ENCODE results near the gene SBNO2. TPM values are rescaled to one million over a fixed set of nuclear protein-coding genes. Genes with fewer than 3 reads are reported as not detected.

The SBNO2 gene
- total RNA-seq, 4 donors from 2014 or later: 26.4 to 71.0 (median 57.8) TPM

GRCh38 chr19:1085676-1086442, 88.2 kb downstream of the SBNO2 start:
- TF ChIP-seq POLR2A (IDR thresholded peaks at IDR 0.05): no peak
- no peak for TF ChIP-seq CTCF (IDR thresholded peaks at IDR 0.05)
- H3K27ac ChIP-seq: peak overlapping the region in 1 of 4 donors; percentile 42

GRCh38 chr19:1085053-1085658, 88.9 kb downstream of the SBNO2 start:
- DNase-seq: no peak
- Histone ChIP-seq H3K27ac (peak overlapping the region in 1 of 4 donors; percentile 32), H3K27me3 (no peaks in the 10 kb centered on the region), H3K4me1 (peaks cover 0 to 41% (median 37%) of the 10 kb centered on the region in 4 donors), H3K4me3 (no peak overlapping the region), H3K36me3 (peaks cover 0 to 55% (median 0%) of the 10 kb centered on the region in 3 donors), H3K9me3 (no peaks in the 10 kb centered on the region)
- TF ChIP-seq CTCF (IDR thresholded peaks at IDR 0.05): no peak
- no peak for TF ChIP-seq POLR2A (IDR thresholded peaks at IDR 0.05)

More at GRCh38 chr19:1085676-1086442, 88.2 kb downstream of the SBNO2 start:
- Histone ChIP-seq H3K4me3 (no peak overlapping the region), H3K9me3 (no peaks in the 10 kb centered on the region), H3K27me3 (no peaks in the 10 kb centered on the region), H3K4me1 (peaks cover 0 to 41% (median 37%) of the 10 kb centered on the region in 4 donors), H3K36me3 (peaks cover 0 to 54% (median 0%) of the 10 kb centered on the region in 3 donors)
- DNase-seq: no peak

- no peak for TF ChIP-seq CTCF (IDR thresholded peaks at IDR 0.05)
- TF ChIP-seq POLR2A (IDR thresholded peaks at IDR 0.05): no peak
- Histone ChIP-seq H3K4me3 (no peak overlapping the region), H3K9me3 (no peaks in the 10 kb centered on the region), H3K27ac (peak overlapping the region in 1 of 4 donors; percentile 32), H3K36me3 (peaks cover 0 to 50% (median 0%) of the 10 kb centered on the region in 3 donors), H3K27me3 (no peaks in the 10 kb centered on the region), H3K4me1 (peaks cover 0 to 43% (median 38%) of the 10 kb centered on the region in 4 donors)
- DNase-seq: no peak
These were observed 89.8 kb downstream of the SBNO2 start for GRCh38 chr19:1084024-1084868.

GRCh38 chr19:1082928-1083816, 90.9 kb downstream of the SBNO2 start:
- TF ChIP-seq CTCF (IDR thresholded peaks at IDR 0.05) (no peak), POLR2A (IDR thresholded peaks at IDR 0.05) (no peak)
- no peaks in the 10 kb centered on the region for H3K27me3 ChIP-seq
- peaks cover 0 to 45% (median 27%) of the 10 kb centered on the region in 4 donors for H3K4me1 ChIP-seq
- no peaks in the 10 kb centered on the region for H3K9me3 ChIP-seq
- H3K4me3 ChIP-seq: peak overlapping the region in 3 of 4 donors; percentile 14 to 59 (median 56)
- H3K36me3 ChIP-seq: peaks cover 0 to 40% (median 0%) of the 10 kb centered on the region in 3 donors
- DNase-seq: no peak
- H3K27ac ChIP-seq: peak overlapping the region; percentile 55 to 87 (median 70)

Measured in Peyer's patch (tissue), 4 donors.